Stimulated activated CD4-positive, alpha-beta T cell treated with anti-CD3 and anti-CD28 coated beads, TNF-alpha, amount 100 ng/mL, for 4 hours (primary cell): ENCODE data around the gene NAA20.
"Not testable (repeated sequence)": the region's sequence is repeated elsewhere in the genome, so short reads cannot be mapped to it uniquely, and the experiment has no call there.

ENCODE experiments used
- DNase-seq, 3 experiments: peaks; one replicate each; pipeline ENCODE4 v3.0.0-alpha.2; 2020; ENCODE audit warnings: low read depth in 3 of 3

The NAA20 gene

DNA sequence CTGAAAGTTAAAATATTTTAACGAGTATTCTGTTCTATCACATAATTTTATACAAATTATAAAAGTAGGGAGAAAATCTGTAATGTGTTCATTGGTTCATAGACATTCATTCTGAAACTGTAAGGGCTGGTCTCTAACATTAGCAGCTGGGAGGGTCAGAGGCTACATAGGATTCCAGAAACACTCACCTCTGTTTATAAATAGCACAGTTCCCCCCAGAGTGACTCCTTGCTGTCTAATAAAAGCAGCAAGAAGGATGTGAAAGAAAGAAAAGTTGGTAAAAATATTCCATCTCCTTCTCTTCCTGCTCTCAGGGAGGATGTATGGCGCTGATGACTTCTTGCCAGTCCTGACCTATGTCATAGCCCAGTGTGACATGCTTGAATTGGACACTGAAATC lies 25.3 kb upstream of the NAA20 start:
- DNase-seq: no peak

DNA sequence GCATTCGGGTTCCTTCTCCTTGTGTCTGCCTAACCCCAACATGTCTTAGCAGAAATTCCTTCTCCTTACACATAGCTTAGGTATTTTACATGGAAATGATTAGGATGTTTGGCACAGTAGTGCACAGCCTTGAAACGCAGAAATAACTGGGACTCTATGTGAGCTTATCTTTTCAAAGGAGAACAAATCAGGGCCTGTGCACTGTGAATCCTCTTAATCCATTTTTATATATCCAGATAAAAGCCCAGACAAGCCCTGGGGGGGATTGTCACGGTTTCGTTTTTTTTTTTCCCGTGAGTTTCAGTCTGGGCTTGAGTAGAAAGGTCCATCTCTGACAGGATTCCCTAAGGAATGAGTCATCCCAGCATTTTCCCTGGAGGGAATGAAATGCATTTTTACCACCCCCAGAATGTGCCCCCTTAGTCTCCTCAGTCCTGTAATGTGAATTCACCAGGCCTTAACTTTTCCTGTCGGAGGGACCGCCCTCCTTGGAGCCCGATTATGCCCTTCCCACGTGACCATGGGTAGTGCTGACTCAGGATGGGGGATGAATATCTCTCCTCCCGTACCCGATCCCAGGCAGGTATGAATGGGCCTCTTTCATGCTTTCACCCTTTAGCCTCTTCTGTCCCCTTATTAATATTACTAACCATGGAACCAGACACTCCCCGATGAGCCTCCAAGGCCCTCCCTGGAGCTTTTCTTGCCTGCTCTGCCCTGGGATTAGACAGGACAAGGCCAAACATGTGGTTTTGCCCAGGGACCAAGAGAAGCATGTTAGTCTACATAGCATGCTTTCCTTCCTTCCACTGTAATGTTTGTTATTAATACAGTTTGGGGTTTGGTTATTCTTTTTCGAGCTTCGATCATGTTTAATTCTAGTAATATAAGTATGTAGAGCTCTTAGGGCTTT lies 23.9 kb upstream of the NAA20 start:
- no peak for DNase-seq

DNA sequence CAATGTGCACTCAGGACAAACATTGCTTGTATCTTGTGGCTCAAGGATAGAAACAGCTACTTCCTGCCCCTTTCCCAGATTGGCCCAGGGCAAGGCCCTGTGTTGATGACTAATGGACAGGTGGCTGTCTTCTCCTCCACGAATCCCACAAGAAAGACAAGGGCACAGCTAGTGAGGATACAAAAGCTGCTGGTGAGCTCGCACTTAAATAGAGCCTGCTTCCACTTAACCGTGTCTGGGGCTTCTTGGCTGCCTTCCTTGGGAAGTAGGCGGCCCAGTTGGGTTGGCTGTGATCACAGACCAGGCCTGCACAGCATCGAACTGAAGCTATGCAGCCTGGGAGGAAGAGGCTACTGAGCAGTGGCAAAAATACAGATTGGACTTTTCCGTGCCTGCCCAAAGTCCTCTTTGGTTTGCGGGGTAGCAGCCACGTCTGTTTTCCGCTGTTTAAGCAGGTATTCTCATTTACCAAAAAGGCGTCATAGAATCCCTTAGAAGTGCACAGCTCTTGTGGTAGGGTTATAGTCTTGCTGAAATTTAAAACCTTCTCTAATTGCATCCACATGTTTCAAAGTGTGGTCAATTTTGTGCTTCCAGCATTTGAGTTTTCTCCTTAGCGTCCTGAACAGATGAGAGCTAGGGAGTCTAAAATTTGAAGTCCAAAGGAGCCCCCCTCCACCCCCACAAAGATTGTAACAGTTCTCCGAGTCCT lies 23.0 kb upstream of the NAA20 start:
- no peak for DNase-seq

DNA sequence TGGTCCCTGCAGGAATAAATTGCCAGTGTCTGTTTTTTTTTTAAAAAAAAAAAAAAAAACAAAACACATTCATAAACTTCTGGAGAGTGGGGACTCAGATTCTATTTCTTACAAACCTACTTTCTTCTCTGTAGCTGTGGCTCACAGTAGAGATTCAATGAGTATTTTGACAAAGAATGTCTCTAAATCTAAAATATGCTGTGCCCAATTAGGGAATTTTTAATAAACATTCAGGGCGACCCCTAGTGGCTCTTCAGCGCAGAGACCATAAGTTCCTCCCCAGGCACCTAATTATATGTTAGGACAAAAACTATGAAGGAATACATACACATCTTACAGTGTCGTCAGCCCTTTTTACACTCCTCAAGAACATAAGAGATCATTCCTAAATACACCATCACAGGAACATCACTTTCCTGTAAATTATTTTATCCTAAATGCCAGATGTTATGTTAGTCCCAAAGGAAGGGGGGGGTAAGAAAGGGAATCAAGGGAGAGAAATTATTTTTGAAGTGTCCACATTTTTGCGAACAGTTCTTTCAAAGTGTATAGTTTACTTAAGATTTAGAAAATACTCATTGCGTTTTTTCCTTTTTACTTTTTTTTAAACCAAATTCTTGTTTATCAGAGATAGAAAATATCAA lies 21.8 kb upstream of the NAA20 start:
- no peak for DNase-seq

DNA sequence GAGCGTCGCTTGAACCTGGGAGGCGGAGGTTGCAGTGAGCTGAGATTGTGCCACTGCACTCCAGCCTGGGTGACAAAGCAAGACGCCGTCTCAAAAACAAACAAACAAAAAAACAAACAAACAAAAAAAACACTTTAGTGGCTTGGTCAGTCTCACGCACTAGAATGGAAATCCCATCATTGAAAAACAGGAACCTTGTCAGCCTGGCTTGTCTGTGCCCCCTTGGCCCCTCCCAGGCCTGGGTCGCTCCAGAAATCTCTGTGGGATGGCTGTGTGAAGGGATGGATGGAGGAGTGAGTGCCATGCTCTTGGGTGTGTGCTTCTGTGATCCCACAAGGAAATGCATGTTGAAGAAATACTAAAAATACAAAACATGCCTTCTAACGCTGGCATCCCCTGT lies 20.9 kb upstream of the NAA20 start:
- no peak for DNase-seq

DNA sequence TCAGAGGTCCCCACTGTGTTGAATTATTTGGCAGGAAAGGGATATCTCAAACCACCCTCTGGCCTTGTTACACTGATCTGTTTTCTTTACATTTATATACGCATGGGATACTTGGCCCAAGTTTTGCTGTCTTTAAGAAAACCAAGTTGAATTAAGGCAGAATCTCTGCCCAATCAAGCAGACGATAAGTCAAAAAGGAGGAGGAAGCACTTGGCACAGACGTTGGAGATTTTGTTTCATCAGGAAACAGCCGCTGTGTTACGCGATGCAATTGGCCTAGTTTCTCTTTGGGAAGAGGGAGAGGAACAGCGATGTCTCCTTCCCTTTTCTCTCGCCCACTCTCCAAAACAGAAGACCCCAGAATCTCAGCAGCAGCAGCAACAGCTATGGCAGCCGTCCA lies 20.2 kb upstream of the NAA20 start:
- no peak for DNase-seq

DNA sequence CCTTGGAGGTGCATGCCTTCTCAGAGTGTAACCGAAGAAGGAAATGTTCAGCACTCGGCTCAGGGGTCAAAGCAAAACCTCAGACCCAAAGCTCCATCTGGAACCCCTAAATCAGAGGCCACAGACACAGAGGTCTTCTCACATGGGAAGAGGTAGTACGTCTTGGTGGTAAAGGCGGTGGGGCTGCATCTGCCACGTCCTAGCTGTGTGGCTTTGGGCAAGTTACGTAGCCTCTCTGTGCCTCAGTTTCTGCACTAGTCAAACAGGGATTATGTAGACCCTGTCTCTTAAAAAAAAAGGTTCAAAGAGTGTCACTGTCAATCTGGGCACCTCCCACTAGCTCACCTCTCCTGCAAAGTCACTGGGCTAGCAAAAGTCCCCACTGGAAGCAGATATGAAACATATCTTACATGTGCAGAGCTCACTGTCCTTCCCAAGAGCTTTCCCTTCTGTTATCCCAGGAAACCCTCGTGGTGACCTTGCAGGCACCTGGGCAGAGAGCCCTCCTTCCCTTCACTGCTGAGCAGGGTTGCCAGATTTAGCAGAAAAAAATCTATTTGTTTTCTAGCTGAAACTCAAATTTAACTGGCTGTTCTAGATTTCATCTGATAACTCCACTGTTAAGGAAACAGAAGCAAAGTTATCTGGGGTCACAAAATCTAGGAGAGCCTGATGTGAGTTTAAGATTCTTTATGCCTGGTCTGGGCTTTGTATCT lies 18.0 kb upstream of the NAA20 start:
- DNase-seq: no peak

DNA sequence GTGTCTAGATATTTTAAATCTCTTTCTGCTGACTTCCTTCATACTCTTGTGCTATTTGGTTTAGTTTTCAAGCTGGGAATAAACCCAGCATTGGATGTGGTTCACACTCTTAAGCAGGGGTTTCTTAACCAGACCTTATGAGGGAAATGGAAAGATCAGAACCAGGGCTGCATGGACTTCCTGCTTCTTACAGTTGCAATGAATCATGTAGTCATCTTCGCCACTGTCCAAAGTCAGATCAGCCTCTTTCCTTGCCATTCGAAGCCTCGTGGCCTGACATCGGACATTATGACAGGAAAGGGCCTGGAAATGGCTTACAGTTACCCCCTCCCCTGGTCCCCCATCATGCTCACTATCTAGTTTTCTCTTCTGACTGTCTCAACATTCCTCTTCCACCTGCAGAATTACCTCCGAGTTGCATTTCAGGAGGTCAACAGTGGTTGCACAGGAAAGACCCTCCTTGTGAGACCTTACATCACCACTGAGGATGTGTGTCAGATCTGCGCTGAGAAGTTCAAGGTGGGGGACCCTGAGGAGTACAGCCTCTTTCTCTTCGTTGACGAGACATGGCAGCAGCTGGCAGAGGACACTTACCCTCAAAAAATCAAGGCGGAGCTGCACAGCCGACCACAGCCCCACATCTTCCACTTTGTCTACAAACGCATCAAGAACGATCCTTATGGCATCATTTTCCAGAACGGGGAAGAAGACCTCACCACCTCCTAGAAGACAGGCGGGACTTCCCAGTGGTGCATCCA lies 16.8 kb upstream of the NAA20 start:
- DNase-seq: no peak

DNA sequence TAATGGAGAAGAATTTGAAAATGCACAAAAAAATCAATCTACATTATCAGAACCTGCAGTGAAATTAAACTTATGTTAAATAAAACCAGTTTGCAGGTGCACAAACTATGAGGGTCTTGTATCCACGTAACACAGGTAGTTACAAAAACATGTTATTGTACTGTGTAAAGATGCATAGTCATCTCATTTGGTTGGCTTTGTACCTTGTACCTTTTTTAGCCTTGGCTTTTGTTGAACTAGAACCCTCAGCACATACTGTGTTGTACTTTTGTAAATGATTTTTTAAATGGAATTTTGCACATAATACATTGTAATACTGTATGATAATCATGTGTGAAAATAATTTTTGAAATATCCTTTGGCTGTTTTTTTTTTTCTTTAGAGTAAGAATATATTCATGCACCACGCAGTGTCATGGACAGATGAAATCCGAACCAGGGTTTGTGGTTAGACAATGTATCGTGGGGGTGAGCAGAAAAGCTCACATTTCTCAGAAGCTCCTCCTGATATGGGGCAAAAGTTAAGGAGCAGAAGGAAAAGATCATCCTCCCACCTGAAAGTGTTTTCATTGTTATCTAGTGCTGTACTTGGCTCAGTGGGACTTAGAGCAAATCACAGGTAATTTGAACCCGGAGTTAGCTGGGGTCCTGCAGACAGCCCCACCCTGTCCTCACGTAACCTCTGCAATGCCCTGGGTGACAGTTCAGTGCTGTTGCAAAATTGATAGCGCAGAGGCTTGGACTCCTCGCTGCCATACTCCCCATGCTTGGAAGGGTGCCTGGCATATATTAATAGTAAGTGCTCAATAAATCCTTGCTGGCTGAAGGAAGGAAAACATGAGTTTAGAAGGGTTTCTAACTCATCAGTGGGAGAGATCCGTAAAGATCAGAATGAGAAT lies 14.8 kb upstream of the NAA20 start:
- no peak for DNase-seq

DNA sequence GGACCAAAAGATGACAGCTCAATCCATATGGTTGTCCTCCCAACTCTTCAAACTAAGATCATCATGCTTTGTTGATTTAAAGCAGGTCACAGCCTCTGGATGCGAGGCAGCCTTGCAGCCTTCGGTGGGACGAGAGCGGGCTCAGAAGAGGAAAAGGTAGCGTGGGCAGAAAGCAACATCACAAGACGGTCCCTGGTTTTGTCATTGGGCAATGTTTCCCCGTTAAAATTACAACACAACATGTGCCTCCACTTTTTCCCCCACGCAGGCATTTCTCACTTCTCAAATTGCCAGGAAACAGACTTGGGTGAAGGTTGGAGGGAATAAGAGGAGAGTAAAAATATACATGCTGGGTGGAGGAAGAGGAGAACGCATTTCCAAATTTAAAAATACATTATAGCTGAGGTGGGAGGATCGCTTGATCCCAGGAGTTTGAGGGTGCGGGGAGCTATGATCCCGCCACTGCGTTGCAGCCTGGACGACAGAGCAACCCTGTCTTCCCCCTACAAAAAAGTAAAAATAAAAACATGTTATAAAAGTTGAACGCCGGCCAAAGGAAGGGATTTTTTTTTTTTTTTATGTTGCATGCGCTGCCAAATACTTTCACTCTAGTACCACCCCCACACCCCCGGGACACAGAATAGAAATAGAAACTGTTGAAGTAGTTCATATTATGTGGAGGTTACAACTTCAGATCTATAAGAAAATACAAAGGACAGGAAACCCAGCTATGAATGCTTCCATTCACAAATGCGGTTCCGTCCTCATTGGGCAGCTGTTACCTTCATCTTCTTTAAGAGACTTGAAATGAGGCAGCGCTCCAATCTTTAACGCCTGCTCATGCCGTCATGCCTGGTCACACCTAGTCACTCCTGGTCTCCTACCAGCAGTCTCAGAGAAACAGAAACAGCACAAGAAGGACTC lies 13.9 kb upstream of the NAA20 start:
- DNase-seq: no peak

DNA sequence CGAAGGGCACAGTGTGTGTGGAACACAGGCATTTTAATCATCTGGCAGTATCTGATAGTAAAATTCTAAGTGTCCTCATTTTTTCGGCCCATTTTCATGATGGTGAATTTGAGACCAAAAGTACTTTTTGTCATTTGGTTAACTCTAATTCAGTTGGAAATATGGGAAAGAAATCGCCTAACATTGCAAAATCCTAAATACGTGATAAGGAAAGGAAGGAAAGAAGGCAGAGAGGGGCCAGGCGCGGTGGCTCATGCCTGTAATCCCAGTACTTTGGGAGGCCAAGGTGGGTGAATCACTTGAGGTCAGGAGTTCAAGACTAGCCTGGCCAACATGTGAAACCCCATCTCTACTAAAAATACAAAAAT lies 13.2 kb upstream of the NAA20 start:
- not testable (repeated sequence) for DNase-seq

DNA sequence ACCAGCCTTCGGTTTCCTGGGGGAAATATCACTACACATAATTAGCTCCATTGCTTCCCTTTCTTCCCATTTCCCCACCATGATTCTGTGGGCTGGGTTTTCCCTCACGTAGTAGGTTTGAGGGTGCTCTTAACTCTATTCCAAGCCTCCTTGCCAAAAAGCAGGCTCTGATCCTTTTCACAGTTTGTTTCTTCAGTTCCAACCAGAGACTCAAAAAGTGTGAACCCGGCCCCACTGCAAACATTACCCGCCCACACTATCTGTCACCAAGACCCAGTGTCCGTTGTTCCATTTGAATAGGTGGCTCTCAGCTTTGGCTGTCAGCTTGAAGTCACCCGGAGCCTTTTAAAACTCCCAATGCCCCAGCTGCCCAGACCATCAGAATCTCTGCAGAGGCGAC lies 11.8 kb upstream of the NAA20 start:
- DNase-seq: no peak

DNA sequence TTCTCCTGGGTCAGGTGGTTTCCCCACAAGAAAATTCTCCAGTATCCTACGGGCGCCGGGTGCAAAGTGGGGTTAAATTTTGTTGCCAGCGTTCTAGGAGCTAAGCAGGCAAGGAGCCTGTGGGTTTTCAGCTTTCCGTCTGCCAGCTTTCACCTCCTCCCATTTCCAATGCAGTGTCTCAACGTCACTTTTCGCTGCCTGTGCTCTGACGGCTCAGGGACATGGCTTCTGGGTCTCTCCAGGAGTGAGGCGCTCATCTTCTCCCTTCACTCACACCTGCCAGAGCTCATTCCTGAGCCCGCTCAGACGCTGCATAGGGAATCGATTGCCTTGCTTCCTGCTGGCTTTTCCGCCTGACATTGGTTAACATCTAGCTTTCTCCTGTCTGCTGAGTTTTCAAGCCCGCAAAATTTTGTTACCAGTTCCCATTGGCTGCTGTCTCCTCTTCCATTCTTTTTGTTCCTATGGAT lies 7.3 kb upstream of the NAA20 start:
- no peak for DNase-seq

DNA sequence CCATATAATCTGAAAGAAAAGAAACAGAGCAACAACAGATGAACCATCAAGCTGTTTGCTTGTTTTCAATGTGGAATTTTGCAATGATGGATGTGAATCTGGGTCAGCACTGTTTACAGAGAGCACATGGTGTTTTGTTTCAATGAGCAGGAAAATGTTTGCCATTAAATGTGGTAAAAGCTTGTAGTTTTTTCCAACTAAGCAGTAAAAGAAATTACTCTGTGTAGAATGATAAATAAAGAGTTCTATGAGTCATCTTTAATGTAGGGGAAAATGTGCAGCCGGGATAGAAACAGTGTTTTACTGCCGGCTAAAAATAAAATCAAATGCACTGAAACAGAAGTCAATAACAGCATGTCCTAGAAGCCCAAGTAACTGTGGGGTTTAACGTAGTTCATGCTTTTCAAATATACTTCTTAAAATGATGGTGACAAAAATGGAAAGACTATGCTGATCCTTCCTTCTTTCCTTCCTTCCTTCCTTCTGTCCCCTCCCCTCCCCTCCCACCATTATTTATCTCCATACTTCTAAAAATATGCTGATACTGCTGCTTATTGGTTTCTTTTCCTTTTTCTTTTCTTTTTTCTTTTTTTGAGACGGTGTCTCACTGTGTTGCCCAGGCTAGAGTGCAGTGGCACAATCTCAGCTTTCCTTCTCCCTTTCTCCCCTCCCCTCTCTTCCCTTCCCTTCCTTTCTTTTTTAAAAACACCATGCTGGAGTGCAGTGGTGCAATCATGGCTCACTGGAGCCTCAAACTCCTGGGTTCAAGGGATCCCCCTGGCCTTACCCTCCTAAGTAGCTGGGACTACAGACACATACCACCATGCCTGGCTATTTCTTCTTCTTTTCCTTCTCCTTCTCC lies 6.3 kb upstream of the NAA20 start:
- no peak for DNase-seq

DNA sequence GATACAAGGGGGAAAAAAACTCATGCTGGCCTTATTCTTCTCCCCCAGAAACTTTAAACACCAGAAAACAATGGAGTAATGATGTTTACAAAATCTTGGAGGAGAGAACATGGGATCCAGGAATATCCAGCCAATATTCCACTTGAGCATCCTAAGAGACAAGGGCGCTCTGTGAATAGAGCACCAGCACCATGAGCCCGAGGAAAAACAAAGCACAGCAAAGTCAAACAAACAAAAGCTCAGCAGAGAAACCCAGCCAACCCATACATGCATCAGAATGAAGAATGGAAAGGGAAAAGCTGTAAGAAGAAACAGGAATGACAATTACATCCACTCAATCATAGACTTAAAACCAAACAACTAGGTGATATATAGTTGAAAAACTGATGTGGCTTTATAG lies 4.6 kb upstream of the NAA20 start:
- no peak for DNase-seq

DNA sequence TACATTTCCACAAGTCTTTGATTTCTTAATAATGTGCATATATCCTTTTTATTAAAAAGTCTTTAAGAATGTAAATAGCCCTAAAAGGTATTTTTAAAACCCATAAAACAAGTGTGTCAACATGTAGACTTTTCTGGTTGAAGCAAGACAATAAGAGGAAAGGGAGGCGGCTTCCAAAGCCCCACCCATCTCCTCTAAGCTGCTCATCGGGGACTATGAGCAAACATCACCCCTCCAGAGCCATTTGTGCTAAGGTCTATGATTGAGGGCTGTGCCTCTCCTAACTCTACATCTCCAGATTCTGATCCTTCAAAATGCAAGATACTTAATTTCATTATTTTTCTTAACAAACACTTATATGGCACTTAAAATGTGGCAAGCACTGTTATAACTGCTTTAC lies 2.5 kb upstream of the NAA20 start:
- DNase-seq: no peak

DNA sequence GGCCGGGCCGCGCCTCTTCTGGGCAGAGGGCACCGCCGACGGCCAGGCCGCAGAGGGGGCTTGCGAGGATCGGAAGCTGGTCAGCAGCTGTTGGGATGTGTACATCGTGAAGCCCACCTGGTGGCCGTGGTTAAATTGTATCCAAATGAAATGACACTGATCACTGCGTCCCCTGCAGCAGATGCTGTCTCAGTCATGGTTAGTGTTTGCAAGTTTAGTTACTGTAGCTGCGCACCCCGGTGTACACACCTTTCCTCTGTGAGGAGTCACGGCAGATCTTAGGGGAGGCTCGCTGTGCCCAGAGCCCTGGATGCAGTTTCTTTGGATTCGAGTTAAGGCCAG lies 653 bp downstream of the NAA20 start:
- no peak for DNase-seq

DNA sequence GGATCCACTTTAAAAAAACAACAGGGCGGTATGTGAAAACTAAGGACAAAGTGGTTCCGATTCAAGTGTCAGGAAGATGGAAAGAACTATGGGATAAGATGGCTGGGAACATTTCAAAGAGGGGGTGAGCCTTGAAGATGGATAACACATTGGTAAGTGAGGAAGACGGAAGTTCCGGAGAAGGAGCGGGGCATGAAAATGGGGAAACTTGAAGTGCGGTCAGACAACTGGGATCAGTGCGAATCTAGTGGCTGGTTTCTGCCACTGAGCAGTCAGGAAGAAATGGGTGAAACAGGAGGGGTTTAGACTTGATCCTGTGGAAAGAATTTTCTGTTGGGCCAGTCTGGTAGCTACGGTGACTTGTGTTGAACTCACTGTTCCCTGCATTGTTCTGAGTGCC lies 1.2 kb downstream of the NAA20 start:
- DNase-seq: no peak
